Heart left ventricle (tissue), 16 donors: Measurements from ENCODE around the gene OSER1. TPM values are rescaled to one million over a fixed set of nuclear protein-coding genes. Genes with fewer than 3 reads are reported as not detected.
"Not testable (repeated sequence)": the region's sequence is repeated elsewhere in the genome, so short reads cannot be mapped to it uniquely, and the experiment has no call there.

Experiments
- ATAC-seq, 4 donors: fragments of 200-7000 bp; cut with Tn5 transposase; one replicate each; pipeline ENCODE4 v1.9.1; 2020 to 2022; ENCODE audit warnings: moderate library complexity in 4 of 4, mild to moderate bottlenecking in 3 of 4, moderate number of reproducible peaks in 1 of 4
- DNase-seq, 5 donors: peaks; one replicate each; pipeline ENCODE4 v3.0.0-alpha.2; 2020
- H3K27ac ChIP-seq, 12 donors: fragments of 200-600 bp; sonication (generic) in 4 of 12; one replicate each; pipeline versions ENCODE4 v1.5.0 to v1.8.0; 2016 to 2022; ENCODE audit warnings: mild to moderate bottlenecking in 2 of 12
- H3K27me3 ChIP-seq, 9 donors: fragments of 200-600 bp; sonication (generic) in 2 of 9; one replicate each; pipeline versions ENCODE4 v1.5.1 to v1.8.0; 2016 to 2022; ENCODE audit warnings: mild to moderate bottlenecking in 3 of 9
- H3K36me3 ChIP-seq, 9 donors: fragments of 200-600 bp; sonication (generic) in 2 of 9; one replicate each; pipeline versions ENCODE4 v1.5.0 to v1.8.0; 2018 to 2022; ENCODE audit warnings: mild to moderate bottlenecking in 2 of 9
- H3K4me1 ChIP-seq, 12 donors: fragments of 200-600 bp; sonication (generic) in 4 of 12; one replicate each; pipeline versions ENCODE4 v1.5.0 to v1.8.0; 2016 to 2022; ENCODE audit warnings: mild to moderate bottlenecking in 3 of 12
- H3K4me3 ChIP-seq, 12 donors: fragments of 200-600 bp; sonication (generic) in 4 of 12; one replicate each; pipeline versions ENCODE4 v1.5.0 to v1.8.0; 2017 to 2022; ENCODE audit warnings: mild to moderate bottlenecking in 9 of 12, moderate library complexity in 4 of 12
- H3K9me3 ChIP-seq, 12 donors: fragments of 200-600 bp; sonication (generic) in 4 of 12; one replicate each; pipeline versions ENCODE4 v1.5.0 to v1.8.0; 2016 to 2022; ENCODE audit warnings: mild to moderate bottlenecking in 1 of 12
- CTCF ChIP-seq, 12 donors: fragments of 200-600 bp; sonication (generic) in 4 of 12; IDR thresholded peaks; one replicate each; pipeline versions ENCODE4 v1.5.0 to v1.8.0; 2018 to 2022; ENCODE audit warnings: antibody characterized with exemption in 12 of 12, mild to moderate bottlenecking in 5 of 12
- POLR2A ChIP-seq, 2 donors: fragments of 450-650 bp; IDR thresholded peaks; one replicate each; pipeline ENCODE4 v1.6.1; 2017; ENCODE audit warnings: antibody characterized with exemption in 2 of 2, mild to moderate bottlenecking in 2 of 2, moderate library complexity in 2 of 2
- WGBS, 4 donors: extraction: QIAGEN DNeasy Blood & Tissue Kit in 2 of 4; methylation state at CpG; one replicate each; pipeline versions ENCODE4 v1.1.5 to v1.1.7; 2013 to 2018; 5-methylcytosine and 5-hydroxymethylcytosine counted together
- intact Hi-C, 10 donors: fragments of 100-400 bp; cut with DNase I; formaldehyde crosslinking; loops; one replicate each; pipeline versions ENCODE4 v1.11.1 to v1.14.2; 2022
- polyA plus RNA-seq, 2 donors: library from polyadenylated mRNA; stranded (reverse); fragments of 200-250 nt; gene quantifications; one replicate each; pipeline ENCODE4 v1.2.3, GENCODE V29; 2013
- total RNA-seq, 9 donors: library from RNA; depleted of rRNA in 2 of 9; stranded (reverse); fragments of >200 nt in 2 of 9; fragmentation: NEBNext Ultra II Directional in 3 of 9; extraction: Animal tissue kit (Norgen Biotek cat#: 25700) in 3 of 9; gene quantifications; one replicate each; pipeline versions ENCODE4 v1.1.0 to v1.2.4, GENCODE V29; 2016 to 2023
- donor health status: ischemic (EF 13 %, LVEDD 7.1; RV severe dilation, severe dysfunction).
- donor health status: healthy with polysubstance abuse.
- donor health status: DM: no; HTN: yes; CAD: no.
- donor health status: DM: no; HTN: no; CAD: no.
- donor health status: ischemic (EF 25% LVEDD 6.9; RV normal size, moderate dysfunction).
- donor health status: ischemic (EF 25% LVEDD 5.7; RV mildly dilated, moderate dysfunction).
- donor health status: healthy.
- donor health status: DM: yes; HTN: yes; CAD: no.
- donor health status: ischemic (EF 35%, LVEDD 5.7; RV mildly dilated, moderate dysfunction).
- donor health status: nonischemic (EF 11% LVEDD 7.7; RV severe dilation, severe dysfunction).
- donor health status: DM: yes; HTN: yes; CAD: no.
- donor health status: PGD.
- donor health status: ischemic (EF 29% LVEDD 5.4; RV normal size, mild dysfunction).
- donor health status: nonischemic (EF 23%, LVEDD 6.1; RV moderate dilation, normal function).

Gene OSER1
- total and polyA plus RNA-seq, 11 donors: 11.9 to 39.0 (median 34.1) TPM

- WGBS, 4 donors: 77 to 84% (median 83%) methylated on average over 2 of the region's 2 CpGs
- Histone ChIP-seq H3K9me3 (no peaks in the 10 kb centered on the region), H3K27me3 (no peaks in the 10 kb centered on the region), H3K36me3 (peaks cover 0 to 38% (median 32%) of the 10 kb centered on the region in 9 donors), H3K27ac (no peak overlapping the region), H3K4me3 (no peak overlapping the region), H3K4me1 (peaks cover 0 to 18% (median 3%) of the 10 kb centered on the region in 12 donors)
- intact Hi-C loops: loop anchor here in 2 of 10 donors (5.0 to 10.0 kb wide), 2 partner anchors 136 to 439 kb away; no protein-coding TSS in a partner anchor
- DNase-seq: no peak
- no peak for TF ChIP-seq CTCF (IDR thresholded peaks at IDR 0.05)
- no peak for TF ChIP-seq POLR2A (IDR thresholded peaks at IDR 0.05)
- ATAC-seq: no peak
Measured at GRCh38 chr20:44193801-44194200, 16.8 kb downstream of the OSER1 start.

- ATAC-seq, H3K27ac ChIP-seq, DNase-seq, H3K4me3 ChIP-seq, H3K9me3 ChIP-seq: not testable (repeated sequence)
- Histone ChIP-seq H3K4me1 (peaks cover 0 to 32% (median 19%) of the 10 kb centered on the region in 12 donors), H3K36me3 (peaks cover 0 to 17% (median 10%) of the 10 kb centered on the region in 9 donors), H3K27me3 (peaks cover 0 to 13% (median 0%) of the 10 kb centered on the region in 9 donors)
- intact Hi-C loops: loop anchor here in 5 of 10 donors (2.0 to 10.0 kb wide), 3 partner anchors 75 to 437 kb away; no protein-coding TSS in a partner anchor
- WGBS, 4 donors: 86 to 88% (median 87%) methylated on average over 5 of the region's 5 CpGs
Measured at GRCh38 chr20:44191640-44192039, 18.9 kb downstream of the OSER1 start.

GRCh38 chr20:44190197-44190852 lies 20.2 kb downstream of the OSER1 start:
- peak in 1 of 5 donors; percentile 46 for DNase-seq
- intact Hi-C loops: loop anchor here in 7 of 10 donors (1.0 to 10.0 kb wide), 5 partner anchors 73 to 436 kb away; no protein-coding TSS in a partner anchor
- WGBS, 4 donors: 25 to 26% (median 25%) methylated on average over 15 of the region's 15 CpGs

GRCh38 chr20:44188752-44189151 lies 21.8 kb downstream of the OSER1 start:
- Histone ChIP-seq H3K9me3 (no peaks in the 10 kb centered on the region), H3K27me3 (peaks cover 0 to 21% (median 0%) of the 10 kb centered on the region in 9 donors), H3K4me1 (peaks cover 0 to 32% (median 19%) of the 10 kb centered on the region in 12 donors), H3K27ac (peak overlapping the region; percentile 47 to 97 (median 92)), H3K36me3 (no peaks in the 10 kb centered on the region), H3K4me3 (no peak overlapping the region)
- DNase-seq (peak in 1 of 5 donors; percentile 57), ATAC-seq (peak in 2 of 4 donors; percentile 8 to 32)
- TF ChIP-seq CTCF (IDR thresholded peaks at IDR 0.05) (no peak), POLR2A (IDR thresholded peaks at IDR 0.05) (no peak)
- WGBS, 4 donors: 50 to 60% (median 57%) methylated on average over 5 to 6 of the region's 6 CpGs
- intact Hi-C loops: loop anchor here in 5 of 10 donors (1.0 to 5.0 kb wide), 3 partner anchors 36 to 72 kb away; no protein-coding TSS in a partner anchor

More at GRCh38 chr20:44190197-44190852, 20.2 kb downstream of the OSER1 start:
- peaks cover 0 to 32% (median 19%) of the 10 kb centered on the region in 12 donors for H3K4me1 ChIP-seq
- peaks cover 0 to 21% (median 0%) of the 10 kb centered on the region in 9 donors for H3K27me3 ChIP-seq
- H3K4me3 ChIP-seq, H3K36me3 ChIP-seq, ATAC-seq, H3K9me3 ChIP-seq: not testable (repeated sequence)
- TF ChIP-seq CTCF (IDR thresholded peaks at IDR 0.05): peak; percentile 58 to 86 (median 78)
- peak overlapping the region in 2 of 12 donors; percentile 94 for H3K27ac ChIP-seq
